ENCODE results near the gene USB1.

- no peak for TF ChIP-seq POLR2A (IDR thresholded peaks at IDR 0.05)
- TF ChIP-seq, protein P1, sequence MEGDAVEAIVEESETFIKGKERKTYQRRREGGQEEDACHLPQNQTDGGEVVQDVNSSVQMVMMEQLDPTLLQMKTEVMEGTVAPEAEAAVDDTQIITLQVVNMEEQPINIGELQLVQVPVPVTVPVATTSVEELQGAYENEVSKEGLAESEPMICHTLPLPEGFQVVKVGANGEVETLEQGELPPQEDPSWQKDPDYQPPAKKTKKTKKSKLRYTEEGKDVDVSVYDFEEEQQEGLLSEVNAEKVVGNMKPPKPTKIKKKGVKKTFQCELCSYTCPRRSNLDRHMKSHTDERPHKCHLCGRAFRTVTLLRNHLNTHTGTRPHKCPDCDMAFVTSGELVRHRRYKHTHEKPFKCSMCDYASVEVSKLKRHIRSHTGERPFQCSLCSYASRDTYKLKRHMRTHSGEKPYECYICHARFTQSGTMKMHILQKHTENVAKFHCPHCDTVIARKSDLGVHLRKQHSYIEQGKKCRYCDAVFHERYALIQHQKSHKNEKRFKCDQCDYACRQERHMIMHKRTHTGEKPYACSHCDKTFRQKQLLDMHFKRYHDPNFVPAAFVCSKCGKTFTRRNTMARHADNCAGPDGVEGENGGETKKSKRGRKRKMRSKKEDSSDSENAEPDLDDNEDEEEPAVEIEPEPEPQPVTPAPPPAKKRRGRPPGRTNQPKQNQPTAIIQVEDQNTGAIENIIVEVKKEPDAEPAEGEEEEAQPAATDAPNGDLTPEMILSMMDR (IDR thresholded peaks at IDR 0.05) = no peak
These were observed 44.9 kb upstream of the USB1 start for GRCh38 chr16:57956270-57956808.

Data from gastroesophageal sphincter (tissue), 3 donors.